Measurements from ENCODE around the gene USP47.

GRCh38 chr11:11816511-11817314 lies 25.1 kb upstream of the USP47 start:
- TF ChIP-seq POLR2AphosphoS5 (IDR thresholded peaks at IDR 0.05): no peak
- TF ChIP-seq, protein P1, sequence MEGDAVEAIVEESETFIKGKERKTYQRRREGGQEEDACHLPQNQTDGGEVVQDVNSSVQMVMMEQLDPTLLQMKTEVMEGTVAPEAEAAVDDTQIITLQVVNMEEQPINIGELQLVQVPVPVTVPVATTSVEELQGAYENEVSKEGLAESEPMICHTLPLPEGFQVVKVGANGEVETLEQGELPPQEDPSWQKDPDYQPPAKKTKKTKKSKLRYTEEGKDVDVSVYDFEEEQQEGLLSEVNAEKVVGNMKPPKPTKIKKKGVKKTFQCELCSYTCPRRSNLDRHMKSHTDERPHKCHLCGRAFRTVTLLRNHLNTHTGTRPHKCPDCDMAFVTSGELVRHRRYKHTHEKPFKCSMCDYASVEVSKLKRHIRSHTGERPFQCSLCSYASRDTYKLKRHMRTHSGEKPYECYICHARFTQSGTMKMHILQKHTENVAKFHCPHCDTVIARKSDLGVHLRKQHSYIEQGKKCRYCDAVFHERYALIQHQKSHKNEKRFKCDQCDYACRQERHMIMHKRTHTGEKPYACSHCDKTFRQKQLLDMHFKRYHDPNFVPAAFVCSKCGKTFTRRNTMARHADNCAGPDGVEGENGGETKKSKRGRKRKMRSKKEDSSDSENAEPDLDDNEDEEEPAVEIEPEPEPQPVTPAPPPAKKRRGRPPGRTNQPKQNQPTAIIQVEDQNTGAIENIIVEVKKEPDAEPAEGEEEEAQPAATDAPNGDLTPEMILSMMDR (IDR thresholded peaks at IDR 0.05): no peak
- no peak for TF ChIP-seq POLR2A (IDR thresholded peaks at IDR 0.05)
